Ovary (tissue), 9 donors: Measurements from ENCODE around the gene RUNX2. TPM values are rescaled to one million over a fixed set of nuclear protein-coding genes. Genes with fewer than 3 reads are reported as not detected.

Experiments used
- DNase-seq, 5 donors: peaks; one replicate each; pipeline ENCODE4 v3.0.0-alpha.2; 2019 to 2020
- H3K27ac ChIP-seq, 2 donors: fragments of 200-600 bp; one replicate each; pipeline versions ENCODE4 v1.5.1 to v1.8.0; 2019 to 2022
- H3K27me3 ChIP-seq: fragments of 200-600 bp; one replicate; pipeline ENCODE4 v1.8.0; 2022
- H3K36me3 ChIP-seq: fragments of 200-600 bp; sonication (generic); one replicate; pipeline ENCODE4 v1.5.1; 2019
- H3K4me1 ChIP-seq: one replicate; pipeline ENCODE4 v1.8.1; 2013; ENCODE audit warnings: mild to moderate bottlenecking, moderate library complexity; ENCODE audit not compliant: insufficient read depth
- H3K4me3 ChIP-seq: fragments of 200-600 bp; sonication (generic); one replicate; pipeline ENCODE4 v1.5.1; 2017
- H3K9me3 ChIP-seq, 2 donors: fragments of 200-600 bp in 1 of 2; sonication (generic) in 1 of 2; one replicate each; pipeline versions ENCODE4 v1.5.1 to v1.8.1; 2013 to 2019; ENCODE audit warnings: mild to moderate bottlenecking in 1 of 2, moderate library complexity in 1 of 2
- CTCF ChIP-seq, 3 donors: fragments of 450-650 bp in 2 of 3; fragments of 200-600 bp in 1 of 3; IDR thresholded peaks; one replicate each; pipeline versions ENCODE4 v1.5.1 to v1.8.0; 2016 to 2022; ENCODE audit warnings: antibody characterized with exemption in 3 of 3, mild to moderate bottlenecking in 1 of 3
- EP300 ChIP-seq: sonication (generic); formaldehyde crosslinking; IDR thresholded peaks from one replicate; pipeline ENCODE4 v1.6.1; 2017; ENCODE audit warnings: antibody characterized with exemption
- POLR2A ChIP-seq: fragments of 450-650 bp; IDR thresholded peaks from one replicate; pipeline ENCODE4 v1.6.1; 2017; ENCODE audit warnings: antibody characterized with exemption, mild to moderate bottlenecking, moderate library complexity
- WGBS, 3 donors: extraction: QIAGEN DNeasy Blood & Tissue Kit in 1 of 3; methylation state at CpG; one replicate each; pipeline versions ENCODE4 v1.1.5 to v1.1.7; 2013 to 2017; 5-methylcytosine and 5-hydroxymethylcytosine counted together
- intact Hi-C, 4 donors: fragments of 100-400 bp; cut with DNase I; formaldehyde crosslinking; loops; one replicate each; pipeline versions ENCODE4 v1.11.0 to v1.15.1; 2022 to 2023
- polyA plus RNA-seq, 2 donors: library from polyadenylated mRNA; stranded (reverse); fragments of 200-250 nt in 1 of 2; fragments of 350-450 nt in 1 of 2; fragmentation: Illumina TruSeq in 1 of 2; extraction: RNeasy Lipid Tissue Mini Kit (QIAGEN cat#74804) in 1 of 2; gene quantifications; one replicate each; pipeline ENCODE4 v1.2.3, GENCODE V29; 2013 to 2014
- total RNA-seq, 7 donors: library from RNA; depleted of rRNA in 2 of 7; stranded (reverse); fragments of >200 nt in 2 of 7; fragmentation: NEBNext Ultra II Directional in 3 of 7; extraction: Animal tissue kit (Norgen Biotek cat#: 25700) in 3 of 7; gene quantifications; one replicate each; pipeline versions ENCODE4 v1.1.0 to v1.2.4, GENCODE V29; 2016 to 2023
- donor health status: DM: no; HTN: no; CAD: no; lungs with moderate emphysema.
- donor health status: DM: no; HTN: no; CAD: no.
- donor health status: Bipolar disorder and iron deficiency.
- donor health status: DM: yes; HTN: yes; CAD: no.
- donor health status: DM: no; HTN: no; CAD: no.
- donor health status: DM: yes; HTN: yes; CAD: no.

The RUNX2 gene
- total and polyA plus RNA-seq, 9 donors = 1.1 to 25.2 (median 3.3) TPM

- TF ChIP-seq EP300 (no peak), POLR2A (no peak), CTCF (IDR thresholded peaks at IDR 0.05) (no peak)
- intact Hi-C loops = loop anchor here (5.0 to 10.0 kb wide), 5 partner anchors 286 to 1236 kb away; partner anchors contain the start of gene SUPT3H (in 1 of the 4)
- DNase-seq = no peak
- H3K27ac ChIP-seq = no peak overlapping the region
- H3K4me1 ChIP-seq = no peaks in the 10 kb centered on the region
- 80 to 87% (median 84%) methylated on average over 5 of the region's 5 CpGs for WGBS, 3 donors
- H3K36me3 ChIP-seq = no peaks in the 10 kb centered on the region
- no peaks in the 10 kb centered on the region for H3K9me3 ChIP-seq
- H3K27me3 ChIP-seq = no peaks in the 10 kb centered on the region
- no peak overlapping the region for H3K4me3 ChIP-seq
Observed at GRCh38 chr6:45710304-45710821, 382.2 kb downstream of the RUNX2 start.

- intact Hi-C loops = loop anchor here (5.0 to 10.0 kb wide), 5 partner anchors 287 to 1237 kb away; partner anchors contain the start of gene SUPT3H (in 1 of the 4)
Observed at GRCh38 chr6:45712076-45712475, 383.9 kb downstream of the RUNX2 start.

GRCh38 chr6:45712786-45713185 lies 384.7 kb downstream of the RUNX2 start:
- intact Hi-C loops = loop anchor here (5.0 to 10.0 kb wide), 5 partner anchors 288 to 1238 kb away; partner anchors contain the start of gene SUPT3H (in 1 of the 4)
- Histone ChIP-seq H3K4me3 (no peak overlapping the region), H3K36me3 (no peaks in the 10 kb centered on the region), H3K27me3 (no peaks in the 10 kb centered on the region), H3K4me1 (no peaks in the 10 kb centered on the region), H3K27ac (no peak overlapping the region), H3K9me3 (no peaks in the 10 kb centered on the region)
- no peak for DNase-seq
- TF ChIP-seq EP300 = no peak
- TF ChIP-seq POLR2A = no peak
- no peak for TF ChIP-seq CTCF (IDR thresholded peaks at IDR 0.05)
- 71 to 89% (median 78%) methylated on average over 2 of the region's 2 CpGs for WGBS, 3 donors

More at GRCh38 chr6:45712076-45712475, 383.9 kb downstream of the RUNX2 start:
- no peak overlapping the region for H3K27ac ChIP-seq
- no peak for TF ChIP-seq CTCF (IDR thresholded peaks at IDR 0.05)
- no peak for TF ChIP-seq POLR2A
- TF ChIP-seq EP300 = no peak
- no peak overlapping the region for H3K4me3 ChIP-seq
- WGBS, 3 donors = 88 to 92% (median 91%) methylated on average over 11 of the region's 11 CpGs
- H3K4me1 ChIP-seq = no peaks in the 10 kb centered on the region
- no peaks in the 10 kb centered on the region for H3K27me3 ChIP-seq
- no peaks in the 10 kb centered on the region for H3K36me3 ChIP-seq
- no peak for DNase-seq
- no peaks in the 10 kb centered on the region for H3K9me3 ChIP-seq

Other genes starting within 250 kb of the RUNX2 start
- gene SUPT3H, start 49.6 kb downstream of the RUNX2 start, total RNA-seq = 10 to 100 TPM; 10.3 to 23.1 (median 16.4) TPM
- 10 to 100 TPM; 12.6 to 13.6 TPM for gene SUPT3H, start 49.6 kb downstream of the RUNX2 start, polyA plus RNA-seq